GM20431 (cell line): ENCODE data around the gene TLR8.

Source experiments
- in situ Hi-C: fragments of 300-500 bp; cut with MseI, MboI; formaldehyde crosslinking; loops from one replicate; pipeline ENCODE4 v1.15.0; 2020; ENCODE audit warnings: low sequenced_read_pairs; ENCODE audit not compliant: unreplicated experiment

TLR8 gene

DNA sequence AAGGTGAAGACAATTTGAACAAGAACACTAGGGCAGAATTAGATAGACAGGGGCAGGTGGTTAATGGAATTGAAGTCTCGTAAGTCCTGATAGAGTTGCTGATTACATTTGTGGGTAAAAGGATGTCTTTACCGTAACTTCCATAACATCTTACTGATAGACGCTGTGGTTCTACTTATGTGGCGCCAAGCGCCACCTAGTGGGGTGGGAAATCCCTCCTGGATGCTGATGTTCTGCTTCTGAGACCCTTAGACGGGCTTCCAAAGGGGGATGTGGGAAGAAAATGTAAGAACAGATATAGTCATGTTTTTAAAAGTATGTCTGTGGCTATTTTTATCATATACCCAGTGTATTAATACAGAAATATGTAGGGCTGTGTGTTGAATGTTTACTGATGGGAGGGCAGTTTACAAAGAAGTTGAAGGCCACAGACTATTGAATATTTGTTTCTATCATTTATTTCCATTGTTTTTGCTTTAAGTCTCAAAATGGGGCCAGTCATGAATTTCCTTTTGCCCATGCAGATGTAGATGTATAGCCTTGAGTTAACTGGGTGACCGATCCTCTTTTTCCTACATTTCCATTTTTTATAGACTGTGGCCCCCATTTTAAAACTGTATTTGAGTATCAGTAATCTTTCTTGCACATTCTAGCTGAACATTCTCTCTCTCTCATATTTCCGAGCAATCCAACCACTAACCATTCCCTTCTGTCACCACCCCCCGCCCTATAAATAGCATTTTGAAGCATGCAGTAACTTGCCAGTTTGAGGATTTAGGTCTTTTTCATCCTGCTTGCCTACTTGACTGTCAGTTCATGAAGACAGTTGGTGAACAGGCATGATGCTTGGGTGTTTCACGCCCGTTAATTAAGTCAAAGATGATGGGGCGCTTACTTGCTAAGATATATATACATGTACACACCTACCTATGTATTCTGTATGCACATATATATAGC, 12.1 kb upstream of the TLR8 start:
- in situ Hi-C loops = loop anchor here (10.0 kb wide), 1 partner anchor 80 kb away; no protein-coding TSS in a partner anchor

GRCh38 chrX:12895866-12896265, 10.6 kb upstream of the TLR8 start:
- in situ Hi-C loops = loop anchor here (10.0 kb wide), 1 partner anchor 81 kb away; no protein-coding TSS in a partner anchor

DNA sequence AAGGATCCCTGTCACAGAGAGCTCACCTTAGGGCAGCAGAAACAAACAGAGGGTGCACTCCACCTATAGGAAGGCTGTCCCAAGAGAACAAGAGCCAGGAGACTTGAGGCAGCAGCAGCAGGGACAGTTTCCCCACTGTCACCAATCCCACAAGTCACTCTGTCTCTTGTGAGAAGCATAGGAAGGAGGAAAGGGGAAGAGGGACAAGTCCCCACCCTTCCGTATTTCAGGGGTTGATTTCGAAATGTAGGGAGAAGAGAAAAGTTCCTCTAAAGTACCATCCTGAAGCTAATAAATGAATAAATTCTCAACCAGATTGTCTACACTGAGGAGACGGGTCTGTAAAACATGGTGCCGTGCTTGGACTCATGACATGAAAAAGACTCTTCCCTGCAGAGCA, 9.5 kb upstream of the TLR8 start:
- in situ Hi-C loops = loop anchor here (10.0 kb wide), 1 partner anchor 82 kb away; no protein-coding TSS in a partner anchor

DNA sequence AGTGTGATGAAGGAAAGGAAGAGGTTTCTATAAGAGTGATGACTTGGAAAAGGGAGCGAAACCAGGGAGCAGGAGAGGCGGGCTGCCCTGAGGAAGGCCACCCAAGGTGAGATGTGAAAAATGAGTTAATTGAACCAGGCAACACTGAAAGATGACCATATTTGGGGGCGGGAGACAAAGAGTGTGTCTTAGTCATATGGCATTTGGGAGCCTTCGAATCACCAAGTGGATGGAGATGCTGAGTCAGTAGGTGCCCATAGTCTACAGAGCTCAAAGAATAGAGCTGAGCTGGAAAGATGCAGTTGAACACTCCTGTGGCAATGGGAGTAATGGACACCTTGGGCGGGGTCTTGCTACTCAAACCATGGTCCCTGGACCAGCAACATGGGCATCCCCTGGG, 8.3 kb upstream of the TLR8 start:
- in situ Hi-C loops = loop anchor here (10.0 kb wide), 1 partner anchor 83 kb away; no protein-coding TSS in a partner anchor

DNA sequence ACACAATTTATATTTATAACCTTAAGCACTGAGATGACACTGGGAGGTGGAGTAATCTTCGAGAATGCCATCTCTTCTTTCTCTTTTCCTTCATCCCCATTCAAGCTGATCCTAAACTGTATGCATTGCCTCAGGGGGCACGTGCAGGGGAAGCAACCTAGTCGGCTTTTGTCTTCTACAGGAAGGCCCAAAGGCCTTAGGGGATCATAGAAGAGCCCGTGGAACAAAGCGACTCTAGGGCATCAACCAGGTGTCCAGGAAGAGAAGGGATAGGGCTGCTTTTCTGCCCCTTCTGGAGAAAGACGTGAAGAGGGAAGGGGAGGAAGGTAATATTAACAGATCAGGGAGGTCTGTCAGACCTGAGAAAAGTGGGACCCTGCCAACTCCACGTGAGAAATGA, 6.9 kb upstream of the TLR8 start:
- in situ Hi-C loops = loop anchor here (10.0 kb wide), 1 partner anchor 85 kb away; no protein-coding TSS in a partner anchor

GRCh38 chrX:12901486-12901885, 4.9 kb upstream of the TLR8 start:
- in situ Hi-C loops = no loop called here

DNA sequence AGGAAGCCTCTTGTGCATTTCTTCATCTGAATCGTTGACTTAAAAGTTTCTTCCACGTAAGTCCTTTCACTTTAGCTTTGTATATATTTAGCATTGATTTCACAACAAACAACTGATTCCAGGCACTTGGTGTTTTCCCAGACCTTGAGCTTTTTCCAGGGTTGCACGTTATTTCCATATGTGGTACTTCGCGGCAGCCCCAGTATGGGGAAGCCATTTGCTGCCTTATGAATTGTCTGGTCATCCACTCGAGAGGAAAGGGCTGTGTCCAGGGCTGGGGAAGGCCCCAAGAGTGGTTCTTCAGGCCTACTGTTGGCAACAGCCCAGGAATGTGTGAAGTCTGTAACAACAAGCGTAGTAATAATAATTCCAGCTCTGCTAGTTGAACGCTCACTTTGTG, 2.8 kb upstream of the TLR8 start:
- in situ Hi-C loops = no loop called here

- in situ Hi-C loops = no loop called here
Observed at GRCh38 chrX:12910423-12911121, 4.2 kb downstream of the TLR8 start.

DNA sequence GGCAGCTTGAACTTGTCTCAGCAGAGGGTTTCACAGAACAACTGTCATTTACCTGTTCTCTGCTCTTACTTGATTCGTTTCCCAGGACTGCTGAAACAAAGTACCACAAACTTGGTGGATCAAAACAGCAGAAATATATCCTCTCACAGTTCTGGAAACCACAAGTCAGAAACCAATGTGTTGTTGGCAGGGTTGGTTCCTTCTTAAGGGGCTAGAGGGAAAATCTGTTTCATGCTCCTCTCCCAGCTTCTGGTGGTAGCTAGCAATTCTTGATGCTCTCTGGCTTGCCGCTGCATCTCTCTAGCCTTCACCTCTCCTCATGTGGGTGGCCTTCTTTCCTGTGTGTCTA, 4.7 kb downstream of the TLR8 start:
- in situ Hi-C loops = no loop called here

DNA sequence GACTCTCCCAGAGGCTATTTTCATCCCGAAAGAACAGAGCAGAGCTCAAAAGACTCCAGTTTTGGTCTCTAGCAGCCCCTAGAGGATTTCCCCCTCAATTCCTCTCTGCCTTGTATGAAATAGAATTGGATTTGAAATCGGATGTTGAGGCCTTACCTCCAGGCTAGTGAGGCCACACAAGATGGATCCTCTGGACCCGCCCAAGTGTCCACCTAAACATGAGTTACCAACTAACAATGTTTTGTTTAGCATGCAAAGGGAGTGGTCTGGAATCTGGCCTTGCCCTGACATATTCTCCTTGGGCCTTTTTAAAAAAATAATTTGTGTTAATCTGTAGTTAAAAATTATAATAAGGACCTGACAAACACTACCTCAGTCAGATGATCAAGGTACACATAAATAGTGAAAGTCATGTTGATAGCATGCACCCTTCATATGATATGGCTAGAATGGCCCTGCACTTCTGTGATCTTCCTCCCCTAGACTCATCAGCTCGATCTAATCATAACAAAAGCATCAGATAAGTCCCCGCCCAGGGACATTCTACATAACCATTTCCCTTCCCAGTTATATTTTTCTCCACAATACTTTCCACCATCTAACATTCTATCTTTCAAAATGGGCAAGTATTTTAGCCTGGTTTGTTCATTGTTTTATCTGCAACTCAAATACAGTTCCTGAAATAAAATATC, 6.5 kb downstream of the TLR8 start:
- in situ Hi-C loops = no loop called here

GRCh38 chrX:12917753-12918152, 11.3 kb downstream of the TLR8 start:
- in situ Hi-C loops = no loop called here

GRCh38 chrX:12919051-12919450, 12.6 kb downstream of the TLR8 start:
- in situ Hi-C loops = no loop called here

- in situ Hi-C loops = no loop called here
Observed at GRCh38 chrX:12919620-12920019, 13.2 kb downstream of the TLR8 start.

DNA sequence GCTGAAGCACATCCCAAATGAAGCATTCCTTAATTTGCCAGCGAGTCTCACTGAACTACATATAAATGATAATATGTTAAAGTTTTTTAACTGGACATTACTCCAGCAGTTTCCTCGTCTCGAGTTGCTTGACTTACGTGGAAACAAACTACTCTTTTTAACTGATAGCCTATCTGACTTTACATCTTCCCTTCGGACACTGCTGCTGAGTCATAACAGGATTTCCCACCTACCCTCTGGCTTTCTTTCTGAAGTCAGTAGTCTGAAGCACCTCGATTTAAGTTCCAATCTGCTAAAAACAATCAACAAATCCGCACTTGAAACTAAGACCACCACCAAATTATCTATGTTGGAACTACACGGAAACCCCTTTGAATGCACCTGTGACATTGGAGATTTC, 14.6 kb downstream of the TLR8 start:
- in situ Hi-C loops = no loop called here

- in situ Hi-C loops = no loop called here
Observed at GRCh38 chrX:12921886-12922598, 15.6 kb downstream of the TLR8 start.

DNA sequence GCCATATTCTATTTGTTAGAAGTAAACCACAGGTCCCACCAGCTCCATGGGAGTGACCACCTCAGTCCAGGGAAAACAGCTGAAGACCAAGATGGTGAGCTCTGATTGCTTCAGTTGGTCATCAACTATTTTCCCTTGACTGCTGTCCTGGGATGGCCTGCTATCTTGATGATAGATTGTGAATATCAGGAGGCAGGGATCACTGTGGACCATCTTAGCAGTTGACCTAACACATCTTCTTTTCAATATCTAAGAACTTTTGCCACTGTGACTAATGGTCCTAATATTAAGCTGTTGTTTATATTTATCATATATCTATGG, 16.1 kb downstream of the TLR8 start:
- in situ Hi-C loops = no loop called here

- in situ Hi-C loops = loop anchor here (25.0 kb wide), 1 partner anchor 558 kb away; no protein-coding TSS in a partner anchor
Observed at GRCh38 chrX:12929701-12930100, 23.3 kb downstream of the TLR8 start.

GRCh38 chrX:12930150-12930549, 23.7 kb downstream of the TLR8 start:
- in situ Hi-C loops = loop anchor here (25.0 kb wide), 1 partner anchor 557 kb away; no protein-coding TSS in a partner anchor

DNA sequence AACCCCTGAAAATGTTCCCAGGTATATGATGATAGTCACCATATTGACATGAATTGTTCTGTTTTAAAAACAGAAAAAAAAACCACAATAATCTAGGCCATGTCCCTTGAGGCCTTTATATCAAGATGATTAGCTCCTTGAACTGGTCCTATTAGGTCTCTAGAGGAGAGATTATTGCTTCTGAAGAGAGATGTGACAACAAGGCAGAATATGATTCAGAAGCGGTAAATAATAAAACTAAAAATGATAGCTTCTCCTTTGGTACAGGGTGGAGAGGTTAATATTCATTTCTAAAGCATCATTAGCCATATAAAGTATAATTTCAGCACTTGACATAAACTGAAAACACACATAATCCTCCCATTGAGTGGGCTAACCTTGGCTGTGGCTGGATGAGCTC, 25.8 kb downstream of the TLR8 start:
- in situ Hi-C loops = loop anchor here (25.0 kb wide), 1 partner anchor 555 kb away; no protein-coding TSS in a partner anchor

- in situ Hi-C loops = loop anchor here (25.0 kb wide), 1 partner anchor 552 kb away; no protein-coding TSS in a partner anchor
Observed at GRCh38 chrX:12934850-12935249, 28.4 kb downstream of the TLR8 start.
